Activated gamma-delta T cell (primary cell): ENCODE data around the gene VAV2.

Source experiments
- DNase-seq: peaks from one replicate; lab custom pipeline; 2025; lab: John Stamatoyannopoulos, UW

VAV2 gene

GRCh38 chr9:133952598-133953550, 39.2 kb downstream of the VAV2 start:
- no peak for DNase-seq

GRCh38 chr9:133951265-133951664, 40.9 kb downstream of the VAV2 start:
- no peak for DNase-seq

- DNase-seq, result no peak
Measured at GRCh38 chr9:133950629-133951111, 41.5 kb downstream of the VAV2 start.

GRCh38 chr9:133950192-133950591, 41.9 kb downstream of the VAV2 start:
- no peak for DNase-seq

GRCh38 chr9:133949486-133950061, 42.5 kb downstream of the VAV2 start:
- DNase-seq, result no peak

GRCh38 chr9:133948561-133949485, 43.3 kb downstream of the VAV2 start:
- DNase-seq, result no peak

- no peak for DNase-seq
Measured at GRCh38 chr9:133948131-133948530, 44.0 kb downstream of the VAV2 start.

- DNase-seq, result no peak
Measured at GRCh38 chr9:133946840-133947486, 45.2 kb downstream of the VAV2 start.

GRCh38 chr9:133945977-133946753, 46.0 kb downstream of the VAV2 start:
- DNase-seq, result no peak

GRCh38 chr9:133945314-133945975, 46.7 kb downstream of the VAV2 start:
- DNase-seq, result no peak

GRCh38 chr9:133944746-133945135, 47.4 kb downstream of the VAV2 start:
- no peak for DNase-seq

GRCh38 chr9:133943781-133944745, 48.1 kb downstream of the VAV2 start:
- no peak for DNase-seq

GRCh38 chr9:133943036-133943780, 48.9 kb downstream of the VAV2 start:
- no peak for DNase-seq

- no peak for DNase-seq
Measured at GRCh38 chr9:133942206-133942975, 49.7 kb downstream of the VAV2 start.

- no peak for DNase-seq
Measured at GRCh38 chr9:133939845-133940244, 52.3 kb downstream of the VAV2 start.

- DNase-seq, result no peak
Measured at GRCh38 chr9:133939171-133939785, 52.8 kb downstream of the VAV2 start.

GRCh38 chr9:133938753-133939152, 53.4 kb downstream of the VAV2 start:
- DNase-seq, result no peak
